GM23338 (cell line): ENCODE measurements around the gene PDLIM5. TPM values are rescaled to one million over a fixed set of nuclear protein-coding genes. Genes with fewer than 3 reads are reported as not detected.

Source experiments
- ATAC-seq: fragments of 200-7000 bp; cut with Tn5 transposase; 3 replicates; pipeline ENCODE4 v1.9.1; 2020
- DNase-seq: peaks from one replicate; pipeline ENCODE4 v3.0.0-alpha.2; 2015; ENCODE audit warnings: low spot score
- H2AFZ ChIP-seq: fragments of 200-600 bp; sonication (generic); 2 replicates; pipeline ENCODE4 v1.8.0; 2016; ENCODE audit warnings: antibody characterized with exemption, mild to moderate bottlenecking, moderate library complexity
- H3F3A ChIP-seq: fragments of 200-600 bp; sonication (generic); replicated peaks from 2 replicates; pipeline ENCODE4 v1.8.0; 2017; ENCODE audit warnings: antibody characterized with exemption, mixed run types, low read depth
- H3K27ac ChIP-seq: fragments of 200-600 bp; sonication (generic); 2 replicates; pipeline ENCODE4 v1.6.1; 2016; ENCODE audit warnings: low read depth
- H3K27me3 ChIP-seq: fragments of 200-600 bp; sonication (generic); 2 replicates; pipeline ENCODE4 v1.8.0; 2016; ENCODE audit warnings: mild to moderate bottlenecking, mixed run types, moderate library complexity; ENCODE audit not compliant: insufficient read depth
- H3K36me3 ChIP-seq: fragments of 200-600 bp; sonication (generic); 2 replicates; pipeline ENCODE4 v1.8.0; 2016; ENCODE audit warnings: mild to moderate bottlenecking; ENCODE audit not compliant: insufficient read depth
- H3K4me1 ChIP-seq: fragments of 200-600 bp; sonication (generic); 2 replicates; pipeline ENCODE4 v1.8.0; 2016; ENCODE audit warnings: mild to moderate bottlenecking, moderate library complexity; ENCODE audit not compliant: insufficient read depth
- H3K4me2 ChIP-seq: fragments of 200-600 bp; sonication (generic); 2 replicates; pipeline ENCODE4 v1.7.1; 2017; ENCODE audit warnings: mixed run types
- H3K4me3 ChIP-seq: fragments of 200-600 bp; sonication (generic); 2 replicates; pipeline ENCODE4 v1.6.1; 2016; ENCODE audit warnings: mixed run types
- H3K79me2 ChIP-seq: fragments of 200-600 bp; sonication (generic); replicated peaks from 2 replicates; pipeline ENCODE4 v1.8.0; 2017; ENCODE audit warnings: mild to moderate bottlenecking; ENCODE audit not compliant: insufficient read depth
- H3K9me2 ChIP-seq: fragments of 200-600 bp; sonication (generic); 2 replicates; pipeline ENCODE4 v1.8.0; 2017; ENCODE audit not compliant: insufficient read depth
- H4K20me1 ChIP-seq: fragments of 200-600 bp; sonication (generic); replicated peaks from 2 replicates; pipeline ENCODE4 v1.8.0; 2017; ENCODE audit warnings: mild to moderate bottlenecking; ENCODE audit not compliant: insufficient read depth
- H3K27ac Mint-ChIP-seq: 2 replicates; pipeline ENCODE4 v1.8.0; 2020; ENCODE audit warnings: inconsistent platforms, mild to moderate bottlenecking, moderate library complexity, mixed read lengths
- H3K27me3 Mint-ChIP-seq: 3 replicates; pipeline ENCODE4 v1.8.0; 2022; ENCODE audit warnings: low read depth, mild to moderate bottlenecking, moderate library complexity, mixed read lengths, inconsistent platforms; ENCODE audit not compliant: insufficient read depth, poor library complexity
- H3K36me3 Mint-ChIP-seq: 3 replicates; pipeline ENCODE4 v1.8.0; 2021; ENCODE audit warnings: low read depth, mild to moderate bottlenecking, inconsistent platforms, moderate library complexity, mixed read lengths
- H3K4me1 Mint-ChIP-seq: 3 replicates; pipeline ENCODE4 v1.8.0; 2020; ENCODE audit warnings: mild to moderate bottlenecking, inconsistent platforms, mixed read lengths
- H3K4me3 Mint-ChIP-seq: 3 replicates; pipeline ENCODE4 v1.8.0; 2021; ENCODE audit warnings: moderate library complexity, mild to moderate bottlenecking, inconsistent platforms, mixed read lengths
- H3K9me3 Mint-ChIP-seq: 3 replicates; pipeline ENCODE4 v1.8.0; 2020; ENCODE audit warnings: moderate library complexity, mild to moderate bottlenecking, inconsistent platforms, mixed read lengths
- CREB1 ChIP-seq: fragments of 250-450 bp; sonication (Bioruptor Pico); IDR thresholded peaks from 2 replicates; pipeline ENCODE4 v1.5.0; 2020; ENCODE audit warnings: low read depth, mild to moderate bottlenecking, moderate library complexity
- NANOG ChIP-seq: IDR thresholded peaks from 2 replicates; pipeline ENCODE4 v1.6.1; 2016; ENCODE audit warnings: antibody characterized with exemption, borderline replicate concordance
- POLR2AphosphoS5 ChIP-seq: IDR thresholded peaks from 2 replicates; pipeline ENCODE4 v1.6.1; 2016; ENCODE audit warnings: antibody characterized with exemption, low read depth
- STAT1 ChIP-seq: IDR thresholded peaks from one replicate; pipeline ENCODE4 v1.6.1; 2016; ENCODE audit warnings: antibody characterized with exemption; ENCODE audit not compliant: unreplicated experiment
- ZNF114 ChIP-seq: fragments of 250-450 bp; sonication (Bioruptor Pico); IDR thresholded peaks from 2 replicates; pipeline ENCODE4 v1.5.0; 2020; ENCODE audit warnings: mild to moderate bottlenecking, moderate library complexity
- ZNF331 ChIP-seq: fragments of 250-450 bp; sonication (Bioruptor Pico); IDR thresholded peaks from 2 replicates; pipeline ENCODE4 v1.5.0; 2020; ENCODE audit warnings: low read depth, mild to moderate bottlenecking, moderate library complexity
- polyA plus RNA-seq: library from polyadenylated mRNA; unstranded; fragments of >200 nt; fragmentation: Nextera tagmentation; extraction: Ambion mirVana; gene quantifications from 2 replicates; pipeline ENCODE4 v1.2.1, GENCODE V29; 2016
- total RNA-seq: library from RNA; depleted of rRNA; stranded (reverse); fragments of >200 nt; shearing (Covaris generic); gene quantifications from 2 replicates; pipeline ENCODE4 v1.2.3, GENCODE V29; 2014
- TF ChIP-seq, protein P1 (sequence below): IDR thresholded peaks from 2 replicates; pipeline ENCODE4 v1.6.1; 2016; ENCODE audit warnings: antibody characterized with exemption
- TF ChIP-seq, protein P2 (sequence below): IDR thresholded peaks from one replicate; pipeline ENCODE4 v1.6.1; 2018; ENCODE audit warnings: antibody characterized with exemption; ENCODE audit not compliant: unreplicated experiment
- TF ChIP-seq, protein P3 (sequence below), 2 experiments: fragments of 200-600 bp in 1 of 2; sonication (generic) in 1 of 2; conservative IDR thresholded peaks; 2 replicates each; pipeline versions ENCODE4 v1.5.1 to v1.6.1; 2016 to 2017; ENCODE audit warnings: antibody characterized with exemption in 2 of 2, low read depth in 2 of 2, mild to moderate bottlenecking in 2 of 2, moderate library complexity in 1 of 2
- TF ChIP-seq, protein P4 (sequence below): fragments of 250-450 bp; sonication (Bioruptor Pico); IDR thresholded peaks from 2 replicates; pipeline ENCODE4 v1.5.0; 2020; ENCODE audit warnings: mild to moderate bottlenecking, moderate library complexity

The PDLIM5 gene
- total and polyA plus RNA-seq, 2 experiments from 2014 or later, result 45.2 to 53.0 TPM

DNA sequence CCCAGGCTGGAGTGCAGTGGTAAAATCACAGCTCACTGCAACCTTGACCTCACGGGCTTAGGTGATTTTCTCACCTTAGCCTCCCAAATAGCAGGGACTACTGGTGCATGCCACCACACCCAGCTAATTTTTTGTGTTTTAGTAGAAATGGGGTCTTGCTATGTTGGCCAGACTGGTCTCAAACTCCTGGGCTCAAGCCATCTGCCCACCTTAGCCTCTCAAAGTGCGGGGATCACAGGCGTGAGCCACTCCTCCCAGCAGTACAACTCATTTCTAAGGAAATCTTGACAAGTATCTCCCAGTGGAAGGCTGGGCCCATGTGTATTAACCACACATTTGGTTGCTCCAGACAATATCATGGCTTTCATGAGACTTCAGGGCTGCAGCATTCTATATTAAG, 20.4 kb upstream of the PDLIM5 start:
- H3K36me3 ChIP-seq, result peaks cover 4% of the 10 kb centered on the region
- H3K9me3 Mint-ChIP-seq, result peaks cover 13% of the 10 kb centered on the region
- H3K4me3 Mint-ChIP-seq, result no peak overlapping the region
- DNase-seq (no peak), ATAC-seq (no peak)
- H3K4me1 Mint-ChIP-seq, result peaks cover 3% of the 10 kb centered on the region; the same call in 2 of the 3 replicates
- H3K36me3 Mint-ChIP-seq, result peaks cover 3% of the 10 kb centered on the region; the same call in 1 of the 3 replicates
- H4K20me1 ChIP-seq, result no peaks in the 10 kb centered on the region
- peaks cover 2% of the 10 kb centered on the region for H3K27me3 Mint-ChIP-seq
- no peaks in the 10 kb centered on the region for H3K9me2 ChIP-seq
- H3K27ac Mint-ChIP-seq, result no peak overlapping the region
- no peak overlapping the region for H2AFZ ChIP-seq
- no peaks in the 10 kb centered on the region for H3K27me3 ChIP-seq
- no peaks in the 10 kb centered on the region for H3F3A ChIP-seq
- no peaks in the 10 kb centered on the region for H3K4me1 ChIP-seq
- TF ChIP-seq NANOG, result no peak
- no peak for TF ChIP-seq ZNF331 (CRISPR knock-in tag)
- no peak for TF ChIP-seq CREB1
- no peak overlapping the region for H3K27ac ChIP-seq
- no peak overlapping the region for H3K4me2 ChIP-seq
- H3K79me2 ChIP-seq, result no peaks in the 10 kb centered on the region
- H3K4me3 ChIP-seq, result no peak overlapping the region

DNA sequence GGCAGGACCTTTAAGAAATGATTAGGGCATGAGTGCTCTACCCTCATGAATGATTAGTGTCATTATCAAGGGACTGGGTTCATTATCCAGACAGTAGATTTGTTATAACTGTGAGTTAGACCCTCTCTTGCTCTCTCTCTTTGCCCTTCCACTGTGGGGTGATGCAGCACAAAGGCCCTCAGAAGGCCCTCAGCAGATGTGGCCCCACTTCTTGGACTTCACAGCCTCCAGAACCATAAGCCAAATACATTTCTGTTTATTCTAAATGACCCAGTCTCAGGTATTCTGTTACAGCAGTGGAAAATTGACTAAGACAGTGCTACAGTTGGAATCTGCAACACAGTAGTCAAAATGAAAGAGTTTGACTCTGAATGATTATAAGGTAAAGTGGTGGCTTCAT, 17.2 kb upstream of the PDLIM5 start:
- Histone ChIP-seq H3K79me2 (no peaks in the 10 kb centered on the region), H2AFZ (no peak overlapping the region), H3K4me3 (no peak overlapping the region), H3K27ac (no peak overlapping the region), H3K36me3 (no peaks in the 10 kb centered on the region), H3K27me3 (no peaks in the 10 kb centered on the region), H4K20me1 (no peaks in the 10 kb centered on the region), H3K4me2 (no peak overlapping the region), H3K4me1 (no peaks in the 10 kb centered on the region), H3K9me2 (no peaks in the 10 kb centered on the region), H3F3A (no peaks in the 10 kb centered on the region)
- Mint-ChIP-seq H3K27me3 (peaks cover 3% of the 10 kb centered on the region), H3K9me3 (peaks cover 2% of the 10 kb centered on the region; the same call in 1 of the 3 replicates), H3K4me1 (peaks cover 3% of the 10 kb centered on the region; the same call in 2 of the 3 replicates), H3K27ac (no peak overlapping the region), H3K36me3 (no peaks in the 10 kb centered on the region), H3K4me3 (no peak overlapping the region)
- ATAC-seq (no peak), DNase-seq (no peak)
- TF ChIP-seq ZNF114 (no peak), NANOG (no peak), ZNF331 (CRISPR knock-in tag) (no peak), STAT1 (no peak), POLR2AphosphoS5 (no peak)
- TF ChIP-seq, protein P1, sequence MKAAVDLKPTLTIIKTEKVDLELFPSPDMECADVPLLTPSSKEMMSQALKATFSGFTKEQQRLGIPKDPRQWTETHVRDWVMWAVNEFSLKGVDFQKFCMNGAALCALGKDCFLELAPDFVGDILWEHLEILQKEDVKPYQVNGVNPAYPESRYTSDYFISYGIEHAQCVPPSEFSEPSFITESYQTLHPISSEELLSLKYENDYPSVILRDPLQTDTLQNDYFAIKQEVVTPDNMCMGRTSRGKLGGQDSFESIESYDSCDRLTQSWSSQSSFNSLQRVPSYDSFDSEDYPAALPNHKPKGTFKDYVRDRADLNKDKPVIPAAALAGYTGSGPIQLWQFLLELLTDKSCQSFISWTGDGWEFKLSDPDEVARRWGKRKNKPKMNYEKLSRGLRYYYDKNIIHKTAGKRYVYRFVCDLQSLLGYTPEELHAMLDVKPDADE, result no peak
- TF ChIP-seq, protein P2, sequence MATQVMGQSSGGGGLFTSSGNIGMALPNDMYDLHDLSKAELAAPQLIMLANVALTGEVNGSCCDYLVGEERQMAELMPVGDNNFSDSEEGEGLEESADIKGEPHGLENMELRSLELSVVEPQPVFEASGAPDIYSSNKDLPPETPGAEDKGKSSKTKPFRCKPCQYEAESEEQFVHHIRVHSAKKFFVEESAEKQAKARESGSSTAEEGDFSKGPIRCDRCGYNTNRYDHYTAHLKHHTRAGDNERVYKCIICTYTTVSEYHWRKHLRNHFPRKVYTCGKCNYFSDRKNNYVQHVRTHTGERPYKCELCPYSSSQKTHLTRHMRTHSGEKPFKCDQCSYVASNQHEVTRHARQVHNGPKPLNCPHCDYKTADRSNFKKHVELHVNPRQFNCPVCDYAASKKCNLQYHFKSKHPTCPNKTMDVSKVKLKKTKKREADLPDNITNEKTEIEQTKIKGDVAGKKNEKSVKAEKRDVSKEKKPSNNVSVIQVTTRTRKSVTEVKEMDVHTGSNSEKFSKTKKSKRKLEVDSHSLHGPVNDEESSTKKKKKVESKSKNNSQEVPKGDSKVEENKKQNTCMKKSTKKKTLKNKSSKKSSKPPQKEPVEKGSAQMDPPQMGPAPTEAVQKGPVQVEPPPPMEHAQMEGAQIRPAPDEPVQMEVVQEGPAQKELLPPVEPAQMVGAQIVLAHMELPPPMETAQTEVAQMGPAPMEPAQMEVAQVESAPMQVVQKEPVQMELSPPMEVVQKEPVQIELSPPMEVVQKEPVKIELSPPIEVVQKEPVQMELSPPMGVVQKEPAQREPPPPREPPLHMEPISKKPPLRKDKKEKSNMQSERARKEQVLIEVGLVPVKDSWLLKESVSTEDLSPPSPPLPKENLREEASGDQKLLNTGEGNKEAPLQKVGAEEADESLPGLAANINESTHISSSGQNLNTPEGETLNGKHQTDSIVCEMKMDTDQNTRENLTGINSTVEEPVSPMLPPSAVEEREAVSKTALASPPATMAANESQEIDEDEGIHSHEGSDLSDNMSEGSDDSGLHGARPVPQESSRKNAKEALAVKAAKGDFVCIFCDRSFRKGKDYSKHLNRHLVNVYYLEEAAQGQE, result no peak
- TF ChIP-seq, protein P3, sequence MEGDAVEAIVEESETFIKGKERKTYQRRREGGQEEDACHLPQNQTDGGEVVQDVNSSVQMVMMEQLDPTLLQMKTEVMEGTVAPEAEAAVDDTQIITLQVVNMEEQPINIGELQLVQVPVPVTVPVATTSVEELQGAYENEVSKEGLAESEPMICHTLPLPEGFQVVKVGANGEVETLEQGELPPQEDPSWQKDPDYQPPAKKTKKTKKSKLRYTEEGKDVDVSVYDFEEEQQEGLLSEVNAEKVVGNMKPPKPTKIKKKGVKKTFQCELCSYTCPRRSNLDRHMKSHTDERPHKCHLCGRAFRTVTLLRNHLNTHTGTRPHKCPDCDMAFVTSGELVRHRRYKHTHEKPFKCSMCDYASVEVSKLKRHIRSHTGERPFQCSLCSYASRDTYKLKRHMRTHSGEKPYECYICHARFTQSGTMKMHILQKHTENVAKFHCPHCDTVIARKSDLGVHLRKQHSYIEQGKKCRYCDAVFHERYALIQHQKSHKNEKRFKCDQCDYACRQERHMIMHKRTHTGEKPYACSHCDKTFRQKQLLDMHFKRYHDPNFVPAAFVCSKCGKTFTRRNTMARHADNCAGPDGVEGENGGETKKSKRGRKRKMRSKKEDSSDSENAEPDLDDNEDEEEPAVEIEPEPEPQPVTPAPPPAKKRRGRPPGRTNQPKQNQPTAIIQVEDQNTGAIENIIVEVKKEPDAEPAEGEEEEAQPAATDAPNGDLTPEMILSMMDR (conservative IDR thresholded peaks at IDR 0.05; ENCODE audit: low read depth in 2 of 2), result no peak
- TF ChIP-seq, protein P4, sequence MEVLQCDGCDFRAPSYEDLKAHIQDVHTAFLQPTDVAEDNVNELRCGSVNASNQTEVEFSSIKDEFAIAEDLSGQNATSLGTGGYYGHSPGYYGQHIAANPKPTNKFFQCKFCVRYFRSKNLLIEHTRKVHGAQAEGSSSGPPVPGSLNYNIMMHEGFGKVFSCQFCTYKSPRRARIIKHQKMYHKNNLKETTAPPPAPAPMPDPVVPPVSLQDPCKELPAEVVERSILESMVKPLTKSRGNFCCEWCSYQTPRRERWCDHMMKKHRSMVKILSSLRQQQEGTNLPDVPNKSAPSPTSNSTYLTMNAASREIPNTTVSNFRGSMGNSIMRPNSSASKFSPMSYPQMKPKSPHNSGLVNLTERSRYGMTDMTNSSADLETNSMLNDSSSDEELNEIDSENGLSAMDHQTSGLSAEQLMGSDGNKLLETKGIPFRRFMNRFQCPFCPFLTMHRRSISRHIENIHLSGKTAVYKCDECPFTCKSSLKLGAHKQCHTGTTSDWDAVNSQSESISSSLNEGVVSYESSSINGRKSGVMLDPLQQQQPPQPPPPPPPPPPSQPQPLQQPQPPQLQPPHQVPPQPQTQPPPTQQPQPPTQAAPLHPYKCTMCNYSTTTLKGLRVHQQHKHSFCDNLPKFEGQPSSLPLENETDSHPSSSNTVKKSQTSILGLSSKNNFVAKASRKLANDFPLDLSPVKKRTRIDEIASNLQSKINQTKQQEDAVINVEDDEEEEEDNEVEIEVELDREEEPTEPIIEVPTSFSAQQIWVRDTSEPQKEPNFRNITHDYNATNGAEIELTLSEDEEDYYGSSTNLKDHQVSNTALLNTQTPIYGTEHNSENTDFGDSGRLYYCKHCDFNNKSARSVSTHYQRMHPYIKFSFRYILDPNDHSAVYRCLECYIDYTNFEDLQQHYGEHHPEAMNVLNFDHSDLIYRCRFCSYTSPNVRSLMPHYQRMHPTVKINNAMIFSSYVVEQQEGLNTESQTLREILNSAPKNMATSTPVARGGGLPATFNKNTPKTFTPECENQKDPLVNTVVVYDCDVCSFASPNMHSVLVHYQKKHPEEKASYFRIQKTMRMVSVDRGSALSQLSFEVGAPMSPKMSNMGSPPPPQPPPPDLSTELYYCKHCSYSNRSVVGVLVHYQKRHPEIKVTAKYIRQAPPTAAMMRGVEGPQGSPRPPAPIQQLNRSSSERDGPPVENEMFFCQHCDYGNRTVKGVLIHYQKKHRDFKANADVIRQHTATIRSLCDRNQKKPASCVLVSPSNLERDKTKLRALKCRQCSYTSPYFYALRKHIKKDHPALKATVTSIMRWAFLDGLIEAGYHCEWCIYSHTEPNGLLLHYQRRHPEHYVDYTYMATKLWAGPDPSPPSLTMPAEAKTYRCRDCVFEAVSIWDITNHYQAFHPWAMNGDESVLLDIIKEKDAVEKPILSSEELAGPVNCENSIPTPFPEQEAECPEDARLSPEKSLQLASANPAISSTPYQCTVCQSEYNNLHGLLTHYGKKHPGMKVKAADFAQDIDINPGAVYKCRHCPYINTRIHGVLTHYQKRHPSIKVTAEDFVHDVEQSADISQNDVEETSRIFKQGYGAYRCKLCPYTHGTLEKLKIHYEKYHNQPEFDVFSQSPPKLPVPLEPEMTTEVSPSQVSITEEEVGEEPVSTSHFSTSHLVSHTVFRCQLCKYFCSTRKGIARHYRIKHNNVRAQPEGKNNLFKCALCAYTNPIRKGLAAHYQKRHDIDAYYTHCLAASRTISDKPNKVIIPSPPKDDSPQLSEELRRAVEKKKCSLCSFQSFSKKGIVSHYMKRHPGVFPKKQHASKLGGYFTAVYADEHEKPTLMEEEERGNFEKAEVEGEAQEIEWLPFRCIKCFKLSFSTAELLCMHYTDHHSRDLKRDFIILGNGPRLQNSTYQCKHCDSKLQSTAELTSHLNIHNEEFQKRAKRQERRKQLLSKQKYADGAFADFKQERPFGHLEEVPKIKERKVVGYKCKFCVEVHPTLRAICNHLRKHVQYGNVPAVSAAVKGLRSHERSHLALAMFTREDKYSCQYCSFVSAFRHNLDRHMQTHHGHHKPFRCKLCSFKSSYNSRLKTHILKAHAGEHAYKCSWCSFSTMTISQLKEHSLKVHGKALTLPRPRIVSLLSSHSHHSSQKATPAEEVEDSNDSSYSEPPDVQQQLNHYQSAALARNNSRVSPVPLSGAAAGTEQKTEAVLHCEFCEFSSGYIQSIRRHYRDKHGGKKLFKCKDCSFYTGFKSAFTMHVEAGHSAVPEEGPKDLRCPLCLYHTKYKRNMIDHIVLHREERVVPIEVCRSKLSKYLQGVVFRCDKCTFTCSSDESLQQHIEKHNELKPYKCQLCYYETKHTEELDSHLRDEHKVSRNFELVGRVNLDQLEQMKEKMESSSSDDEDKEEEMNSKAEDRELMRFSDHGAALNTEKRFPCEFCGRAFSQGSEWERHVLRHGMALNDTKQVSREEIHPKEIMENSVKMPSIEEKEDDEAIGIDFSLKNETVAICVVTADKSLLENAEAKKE, result no peak
